ENCODE results near the gene MRAP. TPM values are rescaled to one million over a fixed set of nuclear protein-coding genes. Genes with fewer than 3 reads are reported as not detected.

MRAP gene
- total and polyA plus RNA-seq, 10 of the 15 experiments (the other 5 are each of a cell fraction or from before 2014, with no cell fraction given), result 0.34 to 1.2 TPM; not detected in 8

- Histone ChIP-seq H3K4me2 (ENCODE audit: control insufficient read depth, insufficient read depth) (no peak overlapping the region), H3K9ac (ENCODE audit: control insufficient read depth, insufficient read depth, low read length) (no peak overlapping the region), H4K20me1 (ENCODE audit: control insufficient read depth, insufficient read depth) (no peaks in the 10 kb centered on the region), H3K79me2 (ENCODE audit: control insufficient read depth, insufficient read depth, low read length) (no peaks in the 10 kb centered on the region), H3K4me3 (no peak overlapping the region), H3K4me1 (ENCODE audit: control insufficient read depth, insufficient read depth, low read length) (no peaks in the 10 kb centered on the region), H3K27ac (ENCODE audit: control insufficient read depth, insufficient read depth) (no peak overlapping the region), H3K36me3 (ENCODE audit: control insufficient read depth in 2 of 2, insufficient read depth in 2 of 2, low read length in 1 of 2) (no peaks in the 10 kb centered on the region; a peak in 1 of 4 replicates), H3K9me3 (replicated peaks; ENCODE audit: control insufficient read depth, insufficient read depth, low read length) (no peaks in the 10 kb centered on the region), H3K27me3 (replicated peaks in 1 of 2; ENCODE audit: control insufficient read depth in 2 of 2, insufficient read depth in 2 of 2, low read length in 1 of 2) (no peaks in the 10 kb centered on the region), H2AFZ (ENCODE audit: control insufficient read depth, low read depth, low read length) (no peak overlapping the region)
- WGBS (ENCODE audit: insufficient coverage, insufficient replicate concordance, low lambda C conversion rate, missing lambda C conversion rate), result 96% methylated on average over 41 of the region's 41 CpGs
- ChIA-PET CTCF (no interaction called here), RAD21 (ENCODE audit: unreplicated experiment) (no interaction called here), SMC1A (ENCODE audit: uncharacterized antibody, unreplicated experiment) (no interaction called here), POLR2A (no interaction called here)
- in situ Hi-C loops (cut with MboI), result no loop called here
- intact Hi-C loops (cut with micrococcal nuclease; ENCODE audit: unreplicated experiment), result no loop called here
- FAIRE-seq, result no peak
- no peak for TF ChIP-seq E2F4 (IDR thresholded peaks at IDR 0.05; ENCODE audit: low read depth, low read length)
- no peak for TF ChIP-seq ZSCAN29 (IDR thresholded peaks at IDR 0.05)
- no peak for TF ChIP-seq SIX5 (IDR thresholded peaks at IDR 0.05; ENCODE audit: low read depth, low read length, severe bottlenecking)
- TF ChIP-seq ESRRA (IDR thresholded peaks at IDR 0.05; ENCODE audit: low read length), result no peak
- no peak for TF ChIP-seq RAD21 (IDR thresholded peaks at IDR 0.05; ENCODE audit: insufficient read depth, low read depth, low read length)
- TF ChIP-seq RELA (IDR thresholded peaks at IDR 0.05; ENCODE audit: borderline replicate concordance, partially characterized antibody), result no peak
- no peak for TF ChIP-seq MTA2 (IDR thresholded peaks at IDR 0.05; ENCODE audit: low read depth)
- TF ChIP-seq ZNF384 (IDR thresholded peaks at IDR 0.05; ENCODE audit: borderline replicate concordance, low read depth, low read length), result no peak
- TF ChIP-seq EGR1 (IDR thresholded peaks at IDR 0.05; ENCODE audit: borderline replicate concordance in 1 of 2, low read depth in 2 of 2, low read length in 2 of 2), result no peak
- TF ChIP-seq SIN3A (IDR thresholded peaks at IDR 0.05; ENCODE audit: low read depth, low read length), result no peak
- no peak for TF ChIP-seq EED (IDR thresholded peaks at IDR 0.05; ENCODE audit: low read depth)
- TF ChIP-seq SREBF2 (IDR thresholded peaks at IDR 0.05; ENCODE audit: low read length), result no peak
- TF ChIP-seq MYC (IDR thresholded peaks at IDR 0.05; ENCODE audit: insufficient read depth, insufficient read length, insufficient replicate concordance, low read length, severe bottlenecking), result no peak
- ATAC-seq, result no peak
- no TSS peak for BruUV-seq (replicated peaks)
- DNase-seq (ENCODE audit: low read depth, low spot score), result no peak
Measured at GRCh38 chr21:32300117-32300681, 1.5 kb downstream of the MRAP start.
